Testis (tissue), 3 donors: Measurements from ENCODE around the gene PUSL1. TPM values are rescaled to one million over a fixed set of nuclear protein-coding genes. Genes with fewer than 3 reads are reported as not detected.

Experiments
- DNase-seq: peaks from one replicate; pipeline ENCODE4 v3.0.0-alpha.2; 2019
- H3K27ac ChIP-seq, 2 donors: fragments of 200-600 bp; sonication (generic); one replicate each; pipeline ENCODE4 v1.5.1; 2019
- H3K27me3 ChIP-seq: fragments of 200-600 bp; sonication (generic); one replicate; pipeline ENCODE4 v1.5.1; 2019
- H3K36me3 ChIP-seq: fragments of 200-600 bp; sonication (generic); one replicate; pipeline ENCODE4 v1.5.1; 2017; ENCODE audit warnings: low read depth; ENCODE audit errors: missing control alignments
- H3K4me1 ChIP-seq: fragments of 200-600 bp; sonication (generic); one replicate; pipeline ENCODE4 v1.5.1; 2019
- H3K4me3 ChIP-seq, 2 donors: fragments of 200-600 bp; sonication (generic); one replicate each; pipeline ENCODE4 v1.5.1; 2017 to 2019
- H3K9me3 ChIP-seq: fragments of 200-600 bp; sonication (generic); one replicate; pipeline ENCODE4 v1.5.1; 2017
- POLR2A ChIP-seq: fragments of 450-650 bp; IDR thresholded peaks from one replicate; pipeline ENCODE4 v1.6.1; 2017; ENCODE audit warnings: antibody characterized with exemption, mild to moderate bottlenecking, moderate library complexity
- WGBS, 2 donors: methylation state at CpG; one replicate each; pipeline ENCODE4 v1.1.5; 2018; 5-methylcytosine and 5-hydroxymethylcytosine counted together
- intact Hi-C: fragments of 100-400 bp; cut with DNase I; formaldehyde crosslinking; loops from one replicate; pipeline ENCODE4 v1.15.1; 2023; ENCODE audit warnings: low total_unique reads
- polyA plus RNA-seq: library from polyadenylated mRNA; stranded (reverse); fragments of 350-450 nt; fragmentation: Illumina TruSeq; extraction: RNeasy Lipid Tissue Mini Kit (QIAGEN cat#74804); gene quantifications from one replicate; pipeline ENCODE4 v1.2.3, GENCODE V29; 2014; ENCODE audit warnings: low read depth, low replicate concordance; ENCODE audit not compliant: insufficient read depth
- total RNA-seq, 2 donors: library from RNA; depleted of rRNA; stranded (reverse); fragments of >200 nt; gene quantifications; one replicate each; pipeline ENCODE4 v1.2.3, GENCODE V29; 2016
- TF ChIP-seq, protein P1 (sequence below), 3 experiments: fragments of 450-650 bp in 2 of 3; fragments of 200-600 bp in 1 of 3; sonication (generic) in 1 of 3; IDR thresholded peaks; one replicate each; pipeline ENCODE4 v1.5.1; 2016 to 2019; ENCODE audit warnings: antibody characterized with exemption in 3 of 3, mild to moderate bottlenecking in 2 of 3, moderate library complexity in 1 of 3

PUSL1 gene
- total and polyA plus RNA-seq, 3 donors from 2014 or later, result 12.4 to 39.0 (median 35.4) TPM

- H3K9me3 ChIP-seq, result no peaks in the 10 kb centered on the region
- no peak overlapping the region for H3K4me3 ChIP-seq
- intact Hi-C loops, result no loop called here
- no peaks in the 10 kb centered on the region for H3K27me3 ChIP-seq
- 96% methylated on average over 22 to 32 of the region's 32 CpGs for WGBS, 2 donors
- H3K4me1 ChIP-seq, result peaks cover 8% of the 10 kb centered on the region
- no peak overlapping the region for H3K27ac ChIP-seq
- DNase-seq, result no peak
- H3K36me3 ChIP-seq, result no peaks in the 10 kb centered on the region
- TF ChIP-seq POLR2A, result no peak
- TF ChIP-seq, protein P1, sequence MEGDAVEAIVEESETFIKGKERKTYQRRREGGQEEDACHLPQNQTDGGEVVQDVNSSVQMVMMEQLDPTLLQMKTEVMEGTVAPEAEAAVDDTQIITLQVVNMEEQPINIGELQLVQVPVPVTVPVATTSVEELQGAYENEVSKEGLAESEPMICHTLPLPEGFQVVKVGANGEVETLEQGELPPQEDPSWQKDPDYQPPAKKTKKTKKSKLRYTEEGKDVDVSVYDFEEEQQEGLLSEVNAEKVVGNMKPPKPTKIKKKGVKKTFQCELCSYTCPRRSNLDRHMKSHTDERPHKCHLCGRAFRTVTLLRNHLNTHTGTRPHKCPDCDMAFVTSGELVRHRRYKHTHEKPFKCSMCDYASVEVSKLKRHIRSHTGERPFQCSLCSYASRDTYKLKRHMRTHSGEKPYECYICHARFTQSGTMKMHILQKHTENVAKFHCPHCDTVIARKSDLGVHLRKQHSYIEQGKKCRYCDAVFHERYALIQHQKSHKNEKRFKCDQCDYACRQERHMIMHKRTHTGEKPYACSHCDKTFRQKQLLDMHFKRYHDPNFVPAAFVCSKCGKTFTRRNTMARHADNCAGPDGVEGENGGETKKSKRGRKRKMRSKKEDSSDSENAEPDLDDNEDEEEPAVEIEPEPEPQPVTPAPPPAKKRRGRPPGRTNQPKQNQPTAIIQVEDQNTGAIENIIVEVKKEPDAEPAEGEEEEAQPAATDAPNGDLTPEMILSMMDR (IDR thresholded peaks at IDR 0.05), result no peak
Measured at GRCh38 chr1:1336931-1337792, 28.8 kb downstream of the PUSL1 start.

GRCh38 chr1:1337793-1338147 lies 29.4 kb downstream of the PUSL1 start:
- H3K27ac ChIP-seq, result no peak overlapping the region
- H3K4me3 ChIP-seq, result no peak overlapping the region
- no peaks in the 10 kb centered on the region for H3K27me3 ChIP-seq
- DNase-seq, result no peak
- H3K9me3 ChIP-seq, result no peaks in the 10 kb centered on the region
- peaks cover 8% of the 10 kb centered on the region for H3K4me1 ChIP-seq
- intact Hi-C loops, result no loop called here
- TF ChIP-seq POLR2A, result no peak
- TF ChIP-seq, protein P1 (IDR thresholded peaks at IDR 0.05), result no peak
- WGBS, 2 donors, result 71 to 77% methylated on average over 17 to 18 of the region's 18 CpGs
- no peaks in the 10 kb centered on the region for H3K36me3 ChIP-seq

DNA sequence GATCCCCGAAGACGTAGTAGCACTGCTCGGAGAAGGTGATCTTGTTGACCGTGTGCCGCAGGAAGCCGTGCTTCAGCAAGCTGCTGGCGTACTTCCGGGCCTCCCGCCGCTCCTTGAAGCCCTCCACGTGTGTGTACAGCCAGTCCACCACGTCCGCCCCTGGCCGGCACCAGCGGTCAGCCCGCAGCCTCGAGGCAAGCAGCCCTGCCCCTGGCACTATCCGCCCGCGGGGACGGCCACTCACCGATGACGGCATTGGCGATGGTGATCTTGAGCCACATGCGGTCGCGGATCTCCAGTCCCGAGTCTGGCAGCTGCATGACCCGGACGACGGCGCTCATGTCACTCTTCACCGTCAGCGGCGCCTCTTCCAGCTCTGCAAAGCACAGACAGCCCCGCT lies 29.9 kb downstream of the PUSL1 start:
- Histone ChIP-seq H3K4me3 (no peak overlapping the region), H3K27me3 (no peaks in the 10 kb centered on the region), H3K36me3 (no peaks in the 10 kb centered on the region), H3K4me1 (peaks cover 4% of the 10 kb centered on the region), H3K27ac (no peak overlapping the region), H3K9me3 (no peaks in the 10 kb centered on the region)
- intact Hi-C loops, result no loop called here
- no peak for DNase-seq
- 90% methylated on average over 31 of the region's 36 CpGs; no CpG with 5 or more reads in 1 of the 2 donors for WGBS, 2 donors
- TF ChIP-seq POLR2A, result no peak
- TF ChIP-seq, protein P1 (IDR thresholded peaks at IDR 0.05), result no peak

DNA sequence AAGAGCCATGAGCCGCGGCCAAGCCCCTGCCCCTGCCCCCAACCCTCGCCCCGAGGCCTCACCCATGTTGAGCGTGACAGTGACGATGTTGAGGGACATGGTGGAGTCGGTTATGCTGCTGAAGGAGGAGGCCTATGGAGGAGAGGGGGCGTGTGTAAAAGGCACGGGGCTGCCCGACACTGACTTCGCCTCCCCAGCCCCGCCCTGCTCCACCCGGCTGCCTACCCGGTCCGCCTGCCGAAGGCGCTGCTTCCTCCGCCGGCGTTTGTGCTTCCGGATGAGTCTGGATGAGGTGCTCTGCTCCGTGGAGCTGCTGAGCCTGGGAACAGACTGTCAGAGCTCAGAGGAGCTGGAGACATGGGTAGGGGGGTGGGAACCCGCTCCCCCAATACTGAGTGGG lies 31.8 kb downstream of the PUSL1 start:
- Histone ChIP-seq H3K9me3 (no peaks in the 10 kb centered on the region), H3K27ac (no peak overlapping the region), H3K4me3 (no peak overlapping the region), H3K4me1 (peaks cover 4% of the 10 kb centered on the region), H3K27me3 (no peaks in the 10 kb centered on the region), H3K36me3 (no peaks in the 10 kb centered on the region)
- intact Hi-C loops, result no loop called here
- DNase-seq, result no peak
- WGBS, 2 donors, result 89 to 90% methylated on average over 5 to 23 of the region's 23 CpGs
- no peak for TF ChIP-seq POLR2A

DNA sequence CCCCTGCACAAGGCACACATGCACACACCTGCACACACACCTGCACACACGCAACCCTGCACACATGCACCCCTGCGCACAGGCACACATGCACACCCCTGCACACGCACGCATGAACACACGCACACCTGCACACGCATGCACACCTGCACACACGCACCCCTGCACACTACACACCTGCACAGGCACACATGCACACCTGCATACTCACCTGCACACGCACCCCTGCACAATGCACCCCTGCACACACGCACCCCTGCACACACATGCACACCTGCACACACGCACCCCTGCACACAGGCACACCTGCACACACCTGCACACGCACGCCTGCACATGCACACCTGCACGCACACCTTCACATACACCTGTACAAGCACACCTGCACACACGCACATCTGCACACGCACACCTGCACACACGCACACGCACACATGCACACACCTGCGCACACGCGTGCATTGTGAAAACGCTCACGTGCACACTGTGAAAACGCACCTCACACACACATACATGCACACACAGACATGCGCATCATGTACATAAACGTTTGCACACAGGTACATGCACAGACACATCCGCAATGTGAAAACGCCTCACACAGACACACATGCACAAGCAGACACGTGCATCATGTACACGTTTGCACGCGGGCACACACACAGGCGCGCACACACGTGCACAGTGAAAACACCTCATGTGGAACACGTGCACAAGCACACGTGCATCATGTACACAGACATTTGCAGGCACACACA lies 32.6 kb downstream of the PUSL1 start:
- no peak overlapping the region for H3K4me3 ChIP-seq
- H3K27ac ChIP-seq, result no peak overlapping the region
- no peaks in the 10 kb centered on the region for H3K36me3 ChIP-seq
- DNase-seq, result no peak
- peaks cover 12% of the 10 kb centered on the region for H3K4me1 ChIP-seq
- H3K27me3 ChIP-seq, result no peaks in the 10 kb centered on the region
- intact Hi-C loops, result no loop called here
- WGBS, 2 donors, result 77 to 86% methylated on average over 35 to 36 of the region's 36 CpGs
- no peaks in the 10 kb centered on the region for H3K9me3 ChIP-seq
- TF ChIP-seq, protein P1 (IDR thresholded peaks at IDR 0.05), result no peak
- no peak for TF ChIP-seq POLR2A
